Fibroblast of skin of left biceps (primary cell): ENCODE results near the gene DHCR7.

Experiments
- DNase-seq, 2 experiments: peaks; one replicate each; pipeline ENCODE4 v3.0.0-alpha.2; 2013; ENCODE audit warnings: low read depth in 2 of 2

Gene DHCR7

DNA sequence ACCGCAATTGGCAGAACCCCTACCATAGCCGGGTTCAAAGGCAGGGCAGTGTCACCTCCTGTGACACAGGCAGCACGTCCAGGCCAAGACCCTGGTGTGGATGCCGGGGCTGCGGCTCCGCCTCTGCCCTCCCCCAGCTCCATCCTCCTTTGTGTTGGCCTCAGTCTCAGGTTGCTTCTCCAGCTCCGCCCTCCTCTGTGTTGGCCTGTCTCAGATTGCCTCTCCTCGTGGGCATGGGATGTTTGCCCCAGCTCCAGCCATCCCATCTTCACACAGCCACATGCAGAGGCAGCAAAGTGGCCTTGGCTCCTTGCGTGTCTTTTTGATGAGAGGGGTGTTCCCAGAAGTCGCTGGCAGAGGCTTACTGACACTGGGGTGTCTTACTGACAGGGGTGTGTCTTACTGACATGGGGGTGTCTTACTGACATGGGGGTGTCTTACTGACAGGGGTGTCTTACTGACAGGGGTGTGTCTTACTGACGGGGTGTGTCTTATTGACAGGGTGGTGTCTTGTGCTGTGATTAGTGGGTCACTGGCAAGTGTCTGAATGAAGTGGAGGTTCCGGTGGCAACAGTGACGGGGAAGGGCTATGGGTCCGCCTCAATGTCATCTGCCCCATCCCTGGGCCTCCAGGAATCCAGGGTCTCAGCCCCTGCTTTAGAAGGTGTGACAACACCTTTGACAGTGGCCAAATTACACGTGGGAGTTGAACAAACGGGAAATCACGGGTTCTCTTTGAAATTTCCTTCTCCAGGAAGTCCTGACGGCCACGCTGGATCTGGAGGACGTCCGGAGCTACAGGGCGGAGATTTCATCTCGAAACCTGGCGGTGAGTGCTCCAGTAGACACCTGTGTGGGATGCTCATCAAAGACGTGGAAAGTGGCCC, 29.7 kb upstream of the DHCR7 start:
- DNase-seq = no peak

DNA sequence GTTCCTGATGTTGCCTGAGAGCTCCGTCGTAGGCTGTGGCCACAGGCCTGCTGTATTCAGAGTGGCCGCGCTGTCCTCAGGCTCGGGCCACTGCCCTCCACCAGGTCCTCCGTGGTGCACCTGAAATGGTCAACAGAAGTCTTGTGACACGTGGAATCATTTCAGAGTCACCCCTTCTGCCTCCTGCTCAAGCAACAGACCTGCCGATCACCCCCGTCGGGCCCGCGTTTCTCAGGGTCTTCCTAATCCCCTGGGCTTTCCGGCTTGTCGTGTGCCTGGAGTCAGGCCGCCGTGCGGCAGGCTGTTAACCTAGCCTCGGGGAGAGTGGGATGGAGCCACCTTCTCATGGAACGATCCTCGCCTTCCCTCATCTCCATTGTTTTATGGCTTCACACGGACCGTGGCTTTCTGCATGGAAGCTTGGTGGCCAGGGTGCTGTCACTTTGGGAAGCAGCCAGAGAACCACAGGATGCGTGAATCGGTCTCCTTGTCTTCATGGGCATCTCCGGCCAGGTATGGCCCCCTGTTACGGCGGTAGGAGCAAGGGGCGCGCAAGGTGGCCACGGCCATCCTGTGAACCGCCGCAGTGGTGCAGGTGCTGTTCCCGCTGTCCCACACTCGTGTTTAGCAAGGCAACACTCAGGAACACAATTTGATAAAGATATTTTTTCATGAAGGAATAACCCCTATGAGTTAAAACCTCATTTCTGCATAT, 28.9 kb upstream of the DHCR7 start:
- no peak for DNase-seq

DNA sequence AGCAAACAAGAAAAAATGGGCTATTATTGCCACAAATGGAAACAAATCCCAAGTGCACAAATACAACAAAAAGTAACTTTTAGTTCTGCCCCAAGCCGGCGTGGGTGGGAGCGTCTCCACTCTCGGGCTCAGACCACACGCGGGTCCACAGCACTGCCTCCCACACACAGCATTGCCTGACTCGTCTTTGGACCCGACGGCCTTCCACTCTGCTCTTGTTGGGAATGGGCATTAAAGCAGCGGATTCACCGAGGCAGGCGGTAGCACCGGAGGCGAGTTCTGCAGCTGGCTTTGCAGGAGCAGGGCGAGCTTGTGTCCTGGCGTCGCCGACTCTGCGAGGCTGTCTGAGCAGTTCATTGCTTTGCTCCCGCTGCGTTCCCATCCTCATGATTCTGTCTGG, 27.8 kb upstream of the DHCR7 start:
- no peak for DNase-seq

DNA sequence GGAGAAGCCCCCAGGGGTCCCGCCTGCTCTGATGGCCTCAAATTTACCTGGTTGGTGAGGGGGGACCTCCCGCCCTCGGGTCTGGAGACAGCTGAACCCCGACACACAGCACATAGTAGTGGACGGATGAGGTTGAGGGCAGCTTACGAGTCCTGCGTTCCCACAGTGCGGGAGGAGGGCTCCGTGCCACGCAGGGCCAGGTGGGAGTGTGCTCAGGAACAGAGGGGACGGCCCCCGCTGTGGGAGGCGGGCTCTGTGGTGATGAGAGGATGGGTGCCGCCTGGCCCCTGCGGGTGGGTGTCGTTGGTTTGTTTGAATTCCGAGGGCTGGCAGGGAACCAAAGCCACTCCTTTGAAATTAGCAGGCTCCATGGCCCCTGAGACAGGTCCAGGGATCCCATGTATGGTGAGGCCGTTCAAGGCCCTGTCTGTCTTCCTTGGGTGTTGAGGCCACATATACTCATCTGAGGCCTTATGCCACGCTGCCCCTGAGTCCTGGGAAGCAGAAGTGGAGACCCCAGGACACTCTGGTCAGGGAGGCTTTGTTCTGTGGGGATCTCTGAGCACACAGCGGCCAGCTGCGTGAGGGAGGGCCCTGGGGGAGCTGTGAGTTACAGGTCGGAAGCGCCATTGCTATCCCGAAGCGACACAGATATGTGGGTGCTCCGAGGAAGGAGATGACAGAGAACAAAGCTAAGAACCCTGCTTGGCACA, 26.7 kb upstream of the DHCR7 start:
- DNase-seq = no peak

DNA sequence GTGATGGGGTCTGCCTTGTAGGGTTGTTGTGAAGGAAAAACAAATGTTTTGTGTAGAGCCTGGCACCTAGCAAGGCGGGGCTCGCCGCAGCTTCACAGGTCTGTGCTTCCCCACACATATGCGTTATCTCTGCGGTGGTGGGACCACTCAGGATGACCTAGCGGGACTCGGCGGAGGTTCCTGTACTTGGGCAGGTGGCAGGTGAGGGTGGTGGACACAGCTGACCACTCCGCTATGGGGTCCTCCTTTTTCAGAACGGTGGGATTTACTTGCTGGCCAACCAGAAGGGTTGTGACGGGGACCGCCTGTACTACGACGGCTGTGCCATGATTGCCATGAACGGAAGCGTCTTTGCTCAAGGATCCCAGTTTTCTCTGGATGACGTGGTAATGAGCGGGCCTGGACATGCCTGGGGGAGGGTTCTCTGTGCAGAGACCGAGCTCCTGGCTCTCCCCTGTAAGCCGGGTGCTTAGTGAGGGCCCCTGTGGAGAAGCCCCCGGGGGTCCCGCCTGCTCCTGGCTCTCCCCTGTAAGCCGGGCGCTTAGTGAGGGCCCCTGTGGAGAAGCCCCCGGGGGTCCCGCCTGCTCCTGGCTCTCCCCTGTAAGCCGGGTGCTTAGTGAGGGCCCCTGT, 26.1 kb upstream of the DHCR7 start:
- DNase-seq = no peak

DNA sequence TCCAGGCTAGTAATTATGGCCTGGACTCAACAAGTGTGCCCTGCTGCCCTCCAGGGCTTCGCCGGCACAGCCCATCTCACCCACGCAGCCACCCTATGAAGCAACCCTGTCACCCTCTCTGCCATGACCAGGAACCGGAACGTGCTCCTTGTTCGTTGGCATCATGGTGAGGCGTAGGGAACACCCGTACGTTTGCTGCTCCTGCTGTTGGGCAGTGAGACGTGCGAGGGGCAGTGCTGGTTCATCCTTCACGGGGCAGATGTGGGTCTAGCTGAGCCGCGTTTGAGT, 25.5 kb upstream of the DHCR7 start:
- DNase-seq = no peak

DNA sequence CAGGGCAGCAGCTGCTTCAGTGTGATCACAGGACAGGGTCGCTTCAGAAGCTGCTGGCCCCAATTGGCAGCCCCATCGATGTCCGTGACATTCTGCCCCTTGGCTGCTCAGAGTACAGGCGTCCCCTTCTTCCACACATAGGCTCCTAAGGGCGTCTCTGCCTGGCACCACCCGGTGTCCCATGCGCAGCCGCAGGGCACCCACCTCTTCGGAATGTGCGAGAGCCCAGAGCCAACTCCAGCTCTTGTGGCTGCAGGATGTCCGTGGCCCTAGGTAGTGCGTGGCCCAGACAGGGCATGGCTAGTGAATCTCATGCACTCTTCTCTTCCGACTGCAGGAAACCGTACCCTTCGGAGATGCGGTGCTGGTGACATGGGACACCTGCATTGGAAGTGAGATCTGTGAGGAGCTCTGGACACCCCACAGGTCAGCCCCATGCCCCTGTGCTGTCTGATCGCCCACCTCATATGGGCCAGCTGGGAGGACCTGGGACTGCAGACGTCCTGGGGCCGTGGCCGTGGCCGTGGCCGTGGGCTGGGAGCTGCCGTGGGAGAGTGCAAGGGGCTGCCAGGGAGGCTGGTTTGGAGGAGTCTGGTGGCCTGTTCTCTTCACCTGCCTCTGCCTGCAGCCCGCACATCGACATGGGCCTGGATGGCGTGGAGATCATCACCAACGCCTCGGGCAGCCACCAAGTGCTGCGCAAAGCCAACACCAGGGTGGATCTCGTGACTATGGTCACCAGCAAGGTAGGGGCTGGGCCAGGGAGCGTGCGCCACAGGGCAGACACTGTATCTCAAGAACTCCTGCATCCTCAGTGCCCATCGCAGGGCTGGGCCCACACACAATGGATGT, 25.0 kb upstream of the DHCR7 start:
- DNase-seq = no peak

DNA sequence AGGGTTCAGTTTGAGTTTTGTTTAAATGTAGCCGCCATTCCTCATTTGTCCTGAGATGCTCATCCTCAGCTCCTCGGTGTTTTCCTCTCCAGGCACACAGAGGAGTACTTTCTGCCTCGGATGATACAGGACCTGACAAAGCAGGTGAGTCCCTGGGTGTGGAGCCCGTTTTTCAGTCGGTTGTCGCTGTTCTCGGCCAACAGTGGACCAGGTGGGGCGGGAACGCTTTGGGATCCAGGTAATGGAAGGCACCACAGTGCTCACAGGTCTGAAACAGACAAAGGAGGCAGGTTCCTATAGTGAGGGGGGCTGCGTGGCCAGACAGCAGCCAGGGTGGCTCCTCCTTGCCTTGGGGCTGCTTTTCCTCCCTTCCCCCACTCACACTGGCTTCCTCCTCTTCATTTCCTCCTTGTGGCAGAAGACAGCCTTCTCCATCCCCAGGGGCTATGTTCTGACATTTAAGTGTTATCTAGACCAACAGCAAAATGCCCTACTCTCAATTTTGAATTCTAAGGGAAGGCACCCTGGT, 24.2 kb upstream of the DHCR7 start:
- DNase-seq = no peak

DNA sequence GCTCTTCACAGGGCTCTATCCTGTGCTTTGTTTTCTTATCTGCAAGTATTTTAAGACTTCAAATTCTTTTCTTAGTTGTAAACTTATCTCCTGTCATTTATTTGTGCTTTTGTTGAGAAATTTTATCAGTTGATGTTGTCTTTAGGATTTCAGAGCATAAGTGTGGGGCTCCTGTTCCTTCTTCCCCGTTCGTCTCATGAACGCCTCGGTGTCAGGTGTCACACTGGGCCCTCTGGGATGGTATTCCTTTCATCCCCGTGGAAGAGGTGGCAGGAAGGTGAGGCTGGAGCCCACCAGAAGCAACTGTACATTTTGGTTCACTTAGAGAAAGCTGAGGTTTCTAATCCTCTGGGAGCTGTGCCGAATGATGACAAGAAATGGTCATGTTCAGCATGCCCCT, 22.8 kb upstream of the DHCR7 start:
- no peak for DNase-seq

DNA sequence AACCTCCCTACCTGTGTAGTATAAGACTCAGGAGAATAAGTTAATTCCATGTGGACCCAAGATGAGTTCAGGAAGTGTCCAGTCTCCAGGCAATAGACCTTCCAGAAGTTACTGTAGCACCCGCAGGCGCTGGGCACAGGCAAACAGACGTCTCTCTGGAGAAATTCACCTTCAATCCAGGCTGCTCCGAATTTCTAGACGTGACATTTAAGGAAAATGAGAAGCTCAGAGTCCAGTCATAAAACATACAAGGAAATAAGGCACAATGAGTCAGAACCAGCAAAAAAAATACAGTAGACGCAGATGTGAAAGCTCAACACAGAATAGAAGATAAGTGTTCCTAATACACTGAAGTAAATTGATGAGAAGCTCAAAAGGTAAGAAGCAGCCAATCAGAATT, 19.0 kb upstream of the DHCR7 start:
- DNase-seq = no peak

DNA sequence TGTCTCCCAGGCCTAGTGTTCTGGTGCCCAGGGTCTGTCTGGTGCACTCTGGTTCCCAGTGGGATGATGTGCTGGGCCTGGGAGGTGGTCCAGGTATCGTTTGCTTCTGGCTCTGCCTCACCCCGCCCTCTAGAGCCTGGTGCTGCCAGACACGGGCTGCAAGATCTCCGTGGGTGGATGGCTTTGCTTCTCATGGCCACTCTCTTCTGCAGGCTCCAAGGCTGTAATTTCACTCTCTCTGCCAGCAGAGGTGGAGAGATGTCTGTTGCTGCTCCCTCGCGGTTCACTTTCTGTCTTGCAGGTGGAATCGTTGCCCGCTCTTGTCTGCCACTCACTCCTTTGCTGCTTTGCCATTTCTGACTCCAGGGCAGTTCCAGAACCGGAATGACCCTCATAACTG, 18.2 kb upstream of the DHCR7 start:
- no peak for DNase-seq

DNA sequence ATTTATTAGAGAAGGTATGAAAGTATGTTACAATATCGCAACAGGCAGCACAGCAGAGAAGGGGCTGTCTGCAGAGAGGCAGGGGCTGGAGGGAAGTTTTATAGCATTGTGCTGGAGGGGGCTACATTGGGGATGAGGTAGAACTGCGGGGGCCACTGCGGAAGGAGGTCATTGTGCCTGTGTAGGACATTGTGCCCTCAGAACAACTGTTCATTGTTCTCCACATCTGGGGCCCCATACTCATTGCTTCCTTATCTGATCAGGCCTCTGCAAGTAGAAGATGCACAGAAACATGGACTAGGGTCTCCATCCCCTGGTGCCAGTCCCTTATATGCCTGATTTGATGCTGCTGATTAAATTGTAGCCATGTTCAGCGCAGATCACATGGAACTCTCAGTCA, 16.9 kb upstream of the DHCR7 start:
- no peak for DNase-seq

DNA sequence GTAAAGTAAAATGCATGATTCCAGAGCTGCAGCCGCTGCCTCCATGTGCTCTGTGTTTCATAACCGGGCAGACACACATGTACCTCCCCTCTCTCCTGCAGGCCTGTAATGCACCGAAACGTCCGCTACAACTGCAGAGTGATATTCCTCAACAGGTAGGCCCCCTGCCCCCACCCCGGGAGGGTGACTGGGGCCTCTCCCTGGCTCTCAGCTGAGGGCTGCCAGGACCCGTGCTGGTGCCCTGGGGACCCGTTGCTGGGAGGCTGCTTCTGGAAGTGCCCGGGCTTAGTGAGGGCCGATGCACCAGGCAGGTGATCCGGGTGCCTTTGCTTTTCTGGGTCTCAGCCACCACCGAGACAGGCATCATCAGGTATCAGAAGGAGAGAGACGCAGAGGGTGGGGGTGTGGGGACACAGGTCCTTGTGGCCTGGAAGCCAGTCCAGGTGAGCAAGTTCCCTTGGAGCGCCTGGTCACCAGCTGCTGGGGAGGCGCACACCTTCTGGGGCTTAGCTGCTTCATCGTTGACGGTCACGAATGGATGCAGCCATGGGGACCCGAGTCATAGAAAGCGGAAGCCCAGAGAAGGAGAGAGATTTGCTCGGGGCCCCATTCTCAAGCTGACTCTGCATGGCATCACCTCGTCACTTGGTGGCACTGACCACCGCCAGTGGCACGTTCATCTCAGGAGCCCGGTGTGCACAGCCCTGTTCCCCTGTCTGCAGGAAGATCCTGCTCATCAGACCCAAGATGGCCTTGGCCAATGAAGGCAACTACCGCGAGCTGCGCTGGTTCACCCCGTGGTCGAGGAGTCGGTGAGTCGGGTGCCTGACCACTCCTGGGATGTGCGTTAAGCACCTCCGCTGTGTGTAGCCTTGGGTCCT, 15.4 kb upstream of the DHCR7 start:
- no peak for DNase-seq

DNA sequence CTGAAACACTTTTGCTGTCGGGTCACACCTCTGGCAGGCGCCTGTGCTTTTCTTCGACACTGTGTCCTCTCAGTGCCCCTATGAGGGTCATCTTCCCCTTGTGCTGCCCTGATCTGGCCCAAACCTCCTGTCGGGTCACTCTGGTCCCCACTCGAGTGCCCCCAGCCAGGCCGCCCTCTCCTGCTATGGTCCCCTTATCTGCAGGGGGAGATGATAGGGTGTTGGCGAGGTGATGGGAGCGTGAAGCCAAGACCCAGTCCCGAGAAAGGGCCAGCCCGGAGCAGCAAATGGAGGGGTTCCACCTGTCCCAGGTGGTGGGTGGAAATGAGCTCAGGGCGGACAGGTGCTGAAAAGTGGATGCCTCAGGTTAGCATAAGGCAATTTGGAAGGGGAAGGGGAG, 14.5 kb upstream of the DHCR7 start:
- DNase-seq = no peak

DNA sequence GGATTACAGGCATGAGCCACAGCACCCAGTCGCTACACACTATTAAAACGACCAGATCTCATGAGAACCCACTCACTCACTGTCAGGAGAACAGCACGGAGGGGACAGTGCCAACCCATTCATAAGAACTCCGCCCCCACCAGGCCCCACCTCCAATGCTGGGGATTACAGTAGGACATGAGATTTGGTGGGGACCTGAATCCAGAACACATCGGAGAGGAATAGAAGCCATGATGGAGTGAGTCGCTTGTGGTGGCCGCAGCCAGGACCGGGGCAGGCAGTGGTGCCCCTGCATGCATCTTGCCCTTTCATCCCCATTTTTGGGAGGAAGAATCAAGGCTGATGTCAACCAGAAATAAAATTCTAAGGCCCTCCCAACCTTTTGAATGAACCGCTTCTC, 13.5 kb upstream of the DHCR7 start:
- no peak for DNase-seq

DNA sequence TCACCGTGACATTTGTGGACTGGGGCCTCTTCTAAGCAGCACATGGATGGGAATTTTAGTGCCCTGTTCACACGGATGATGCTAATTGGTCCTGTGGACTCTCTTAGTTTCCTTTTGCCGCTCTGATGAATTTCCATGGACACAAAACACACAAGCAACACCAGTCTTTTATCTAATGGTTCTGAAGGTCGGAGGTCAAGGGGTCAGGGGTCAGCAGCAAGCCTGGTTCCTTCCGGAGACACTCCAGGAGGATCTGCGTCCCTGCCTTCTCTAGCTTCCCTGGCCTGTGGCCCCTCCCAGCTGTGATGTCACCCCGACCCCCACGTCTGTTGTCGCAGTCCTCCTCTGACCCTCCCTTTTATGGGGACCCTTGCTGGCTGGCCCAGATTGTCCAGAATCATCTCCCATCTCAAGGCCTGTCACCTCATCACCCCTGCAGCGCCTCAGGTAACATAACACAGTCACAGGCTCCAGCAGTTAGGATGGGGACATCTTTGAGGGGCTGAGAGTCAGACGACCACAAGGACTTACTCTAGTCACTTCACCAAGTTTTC, 11.7 kb upstream of the DHCR7 start:
- no peak for DNase-seq

DNA sequence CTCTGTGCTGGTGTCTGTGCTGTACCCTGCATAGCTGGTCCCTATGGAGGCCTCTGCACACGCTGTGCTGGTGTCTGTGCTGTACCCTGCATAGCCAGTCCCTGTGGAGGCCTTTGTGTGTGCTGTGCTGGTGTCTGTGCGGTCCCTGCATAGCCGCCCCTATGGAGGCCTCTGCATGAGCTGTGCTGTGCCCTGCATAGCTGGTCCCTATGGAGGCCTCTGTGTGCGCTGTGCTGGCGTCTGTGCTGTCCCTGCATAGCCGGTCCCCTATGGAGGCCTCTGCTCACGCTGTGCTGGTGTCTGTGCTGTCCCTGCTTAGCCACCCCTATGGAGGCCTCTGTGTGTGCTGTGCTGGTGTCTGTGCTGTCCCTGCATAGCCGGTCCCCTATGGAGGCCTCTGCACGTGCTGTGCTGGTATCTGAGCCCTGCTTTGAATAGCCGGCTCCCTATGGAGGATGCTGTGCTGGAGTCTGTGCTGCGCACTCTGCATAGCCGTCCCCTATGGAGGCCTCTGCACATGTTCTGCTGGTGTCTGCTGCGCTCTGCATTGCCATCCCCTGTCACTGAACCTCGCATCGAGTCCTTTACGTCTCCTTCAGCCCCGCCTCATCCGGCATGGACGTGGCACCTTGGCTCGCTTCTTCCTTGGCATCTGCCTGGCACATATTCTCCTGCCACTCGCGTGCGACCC, 11.0 kb upstream of the DHCR7 start:
- DNase-seq = no peak

DNA sequence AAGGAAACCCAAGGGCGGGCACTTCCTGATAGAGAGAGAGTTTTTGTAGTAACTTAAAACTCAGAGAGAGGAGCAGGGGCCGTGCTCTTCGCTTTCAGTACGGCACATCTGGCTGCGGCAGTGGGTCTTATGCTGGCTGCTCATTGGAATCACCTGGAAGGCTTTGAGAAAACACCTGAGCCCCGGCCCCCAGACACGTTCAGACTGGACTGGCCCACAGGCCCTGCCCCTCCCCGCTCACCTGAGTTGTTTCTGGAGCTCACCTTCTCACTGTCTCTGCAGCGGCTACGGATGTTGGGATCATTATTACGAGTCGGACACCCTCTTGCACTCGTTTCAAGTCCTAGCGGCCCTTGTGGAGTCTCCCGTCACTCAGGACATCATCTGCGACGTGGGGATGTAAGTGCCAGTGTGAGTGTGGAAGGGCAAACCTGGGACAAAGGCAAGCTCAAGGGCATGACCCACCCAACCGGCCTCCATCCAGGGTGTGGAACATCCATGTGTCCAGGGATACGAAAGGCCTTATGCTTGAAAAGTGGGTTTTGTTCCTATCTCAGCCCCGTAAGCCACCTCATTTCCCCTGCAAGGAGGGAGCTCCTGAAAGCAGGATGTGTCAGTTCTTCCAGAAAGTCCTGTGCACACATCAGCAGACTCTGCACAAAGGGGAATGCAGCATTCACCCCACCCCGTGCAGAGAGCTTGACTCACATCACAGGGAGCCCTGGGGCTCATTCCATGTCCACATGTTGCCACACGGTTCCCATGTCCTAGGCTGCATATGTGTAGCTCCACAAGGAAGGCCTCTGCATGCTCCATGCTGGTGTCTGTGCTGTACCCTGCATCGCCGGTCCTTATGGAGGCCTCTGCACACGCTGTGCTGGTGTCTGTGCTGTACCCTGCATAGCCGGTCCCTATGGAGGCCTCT, 10.2 kb upstream of the DHCR7 start:
- DNase-seq = no peak
